ENCODE results near the gene ZNF335. TPM values are rescaled to one million over a fixed set of nuclear protein-coding genes. Genes with fewer than 3 reads are reported as not detected.

ZNF335 gene
- total and polyA plus RNA-seq, 2 of the 8 experiments (the other 6 are each of a cell fraction or from before 2014, with no cell fraction given) = 12.4 to 14.6 TPM

- DNase-seq (ENCODE audit: low read depth in 1 of 2, low spot score in 2 of 2) = no peak
- H3K23me2 ChIP-seq (ENCODE audit: low read depth, low read length) = peaks cover 3% of the 10 kb centered on the region; the same call in 1 of the 2 replicates
- no peak overlapping the region for H2AFZ ChIP-seq (ENCODE audit: low read length)
- no peak overlapping the region for H2BK5ac ChIP-seq (ENCODE audit: low read depth, low read length)
- no peak overlapping the region for H2BK15ac ChIP-seq (ENCODE audit: low read length)
- no peak overlapping the region for H2BK20ac ChIP-seq (ENCODE audit: low read length)
- H3K9ac ChIP-seq (replicated peaks in 1 of 4; ENCODE audit: extremely low read depth in 1 of 4, low read depth in 3 of 4, low read length in 3 of 4) = no peak overlapping the region
- no peak overlapping the region for H3K23ac ChIP-seq (ENCODE audit: insufficient read length)
- H3K36me3 ChIP-seq (ENCODE audit: control insufficient read depth in 2 of 4, insufficient read depth in 4 of 4, low read length in 3 of 4) = peaks cover 5 to 32% (median 19%) of the 10 kb centered on the region in 4 experiments; a peak in 7 of 8 replicates
- no peak overlapping the region for H4K91ac ChIP-seq (replicated peaks; ENCODE audit: insufficient read length, low read length)
- H3K18ac ChIP-seq (ENCODE audit: extremely low read depth, low read length) = no peak overlapping the region
- H3K56ac ChIP-seq (replicated peaks; ENCODE audit: insufficient read length, low read depth, low read length) = no peak overlapping the region
- TF ChIP-seq KDM4A (IDR thresholded peaks at IDR 0.05; ENCODE audit: low read depth, low read length, severe bottlenecking) (no peak), EP300 (IDR thresholded peaks at IDR 0.05; ENCODE audit: borderline replicate concordance in 1 of 2, low read depth in 2 of 2, low read length in 2 of 2) (no peak), SP4 (IDR thresholded peaks at IDR 0.05; ENCODE audit: low read length) (no peak), SAP30 (IDR thresholded peaks at IDR 0.05; ENCODE audit: insufficient read depth, insufficient replicate concordance, low read length) (no peak), GABPA (IDR thresholded peaks at IDR 0.05; ENCODE audit: borderline replicate concordance, insufficient read depth, low read length) (no peak), CEBPB (IDR thresholded peaks at IDR 0.05; ENCODE audit: low read depth, low read length) (no peak)
- H3K14ac ChIP-seq (ENCODE audit: insufficient read length) = no peak overlapping the region
- no peak for FAIRE-seq
- no peaks in the 10 kb centered on the region for H3K79me2 ChIP-seq (ENCODE audit: control insufficient read depth in 1 of 2, insufficient read depth in 2 of 2, low read length in 2 of 2)
- H2AK5ac ChIP-seq (ENCODE audit: low read depth, low read length) = no peak overlapping the region
- ChIA-PET POLR2A (ENCODE audit: partially characterized antibody) (interaction anchor here (1.1 to 16.7 kb wide), 7 partner anchors 9 to 155 kb away, joined by 3 to 238 read pairs (median 10); partner anchors contain the start of genes PCIF1, UBE2C and ZSWIM1), CTCF (ENCODE audit: partially characterized antibody) (interaction anchor here (1.4 to 5.3 kb wide), 13 partner anchors 9 to 169 kb away, joined by 3 to 80 read pairs (median 10); partner anchors contain the start of genes CTSA and NEURL2)
- H3K27ac ChIP-seq (ENCODE audit: low read depth, low read length) = no peak overlapping the region
- no peak overlapping the region for H2BK120ac ChIP-seq (replicated peaks; ENCODE audit: low read depth, low read length)
- no peaks in the 10 kb centered on the region for H3K27me3 ChIP-seq (replicated peaks in 1 of 4; ENCODE audit: control insufficient read depth in 3 of 4, extremely low read depth in 1 of 4, insufficient read depth in 3 of 4, low read length in 3 of 4)
- no peak overlapping the region for H3K4me2 ChIP-seq (ENCODE audit: insufficient read depth in 1 of 2, low read depth in 2 of 2, low read length in 2 of 2)
- no peaks in the 10 kb centered on the region for H3K9me3 ChIP-seq (ENCODE audit: insufficient read depth in 2 of 2, low read depth in 1 of 2, low read length in 1 of 2)
- no peak overlapping the region for H4K5ac ChIP-seq (ENCODE audit: insufficient read length, low read depth, low read length)
- H4K20me1 ChIP-seq (replicated peaks in 1 of 2; ENCODE audit: control insufficient read depth in 1 of 2, insufficient read depth in 2 of 2, low read length in 2 of 2) = peaks cover 0 to 2% of the 10 kb centered on the region in 2 experiments
- no peak overlapping the region for H2BK12ac ChIP-seq (ENCODE audit: low read depth, low read length)
- no peak overlapping the region for H3K4me3 ChIP-seq (ENCODE audit: extremely low read depth in 1 of 4, insufficient read depth in 2 of 4, low read depth in 3 of 4, low read length in 4 of 4)
- no peak overlapping the region for H4K8ac ChIP-seq (ENCODE audit: extremely low read depth, insufficient read depth, low read length)
- H3K79me1 ChIP-seq (ENCODE audit: low read depth, low read length) = no peaks in the 10 kb centered on the region
- H3K4ac ChIP-seq (replicated peaks; ENCODE audit: insufficient read length, low read depth, low read length) = no peak overlapping the region
- H3K4me1 ChIP-seq (replicated peaks in 1 of 4; ENCODE audit: control insufficient read depth in 3 of 4, insufficient read depth in 4 of 4, low read length in 3 of 4) = peaks cover 0 to 8% (median 2%) of the 10 kb centered on the region in 4 experiments; a peak in 4 of 7 replicates
- WGBS, 2 experiments (ENCODE audit: extremely low coverage in 1 of 2, insufficient coverage in 1 of 2, insufficient read length in 1 of 2, insufficient replicate concordance in 2 of 2, low coverage in 1 of 2, low lambda C conversion rate in 2 of 2, missing lambda C conversion rate in 1 of 2) = 88% methylated on average over 10 of the region's 10 CpGs; no CpG with 5 or more reads in 1 of the 2 experiments
Measured at GRCh38 chr20:45968081-45968671, 3.8 kb downstream of the ZNF335 start.

All from H1 (cell line).